ENCODE measurements around the gene SH3BGRL2.
"Not testable (repeated sequence)": the region's sequence is repeated elsewhere in the genome, so short reads cannot be mapped to it uniquely, and the experiment has no call there.

The SH3BGRL2 gene

DNA sequence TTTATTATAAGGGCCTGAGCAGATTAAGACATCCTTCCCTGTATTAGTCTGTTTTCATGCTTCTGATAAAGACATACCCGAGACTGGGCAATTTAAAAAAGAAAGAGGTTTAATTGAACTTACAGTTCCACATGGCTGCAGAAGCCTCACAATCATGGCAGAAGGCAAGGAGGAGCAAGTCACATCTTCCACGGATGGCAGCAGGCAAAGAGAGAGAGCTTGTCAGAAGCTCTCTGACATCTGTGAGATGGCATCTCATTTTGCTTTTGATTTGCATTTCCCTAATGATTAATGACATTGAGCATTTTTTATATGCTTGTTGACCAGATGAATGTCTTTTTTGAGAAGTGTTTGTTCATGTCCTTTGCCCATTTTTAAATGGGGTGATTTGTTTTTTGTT lies 114.2 kb downstream of the SH3BGRL2 start:
- DNase-seq (ENCODE audit: low read depth), result not testable (repeated sequence)

DNA sequence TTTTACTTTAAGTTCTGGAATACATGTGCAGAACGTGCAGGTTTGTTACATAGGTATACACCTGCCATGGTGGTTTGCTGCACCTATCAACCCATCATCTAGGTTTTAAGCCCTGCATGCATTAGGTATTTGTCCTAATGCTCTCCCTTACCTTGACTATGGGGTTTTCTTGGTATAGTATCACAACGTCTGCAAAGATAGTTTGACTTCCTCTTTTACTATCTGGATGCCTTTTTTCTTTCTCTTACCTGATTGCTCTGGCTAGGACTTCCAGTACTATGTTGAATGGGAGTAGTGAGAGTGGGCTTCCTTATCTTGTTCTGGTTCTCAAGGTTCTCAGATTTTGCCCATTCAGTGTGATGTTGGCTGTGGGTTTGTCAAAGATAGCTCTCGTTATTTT lies 115.2 kb downstream of the SH3BGRL2 start:
- not testable (repeated sequence) for DNase-seq (ENCODE audit: low read depth)

DNA sequence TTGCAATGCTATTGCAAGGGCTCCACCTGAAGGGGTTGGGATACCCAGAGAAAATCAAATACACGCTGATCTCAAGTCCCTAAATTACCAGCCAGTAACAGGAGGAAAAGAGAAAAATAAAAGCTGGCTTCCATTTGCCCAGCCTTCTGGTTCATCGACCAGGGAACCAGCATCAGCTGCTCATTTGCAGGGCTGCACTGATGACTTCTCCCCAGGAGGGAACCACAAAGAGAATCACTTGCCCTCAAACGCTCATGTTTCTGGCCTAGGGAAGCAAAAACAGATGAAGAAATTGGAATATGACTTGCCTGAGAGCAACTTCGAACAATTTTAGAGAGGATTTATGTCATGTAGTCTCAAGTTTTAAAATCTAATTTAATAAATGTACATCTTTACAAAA lies 119.7 kb downstream of the SH3BGRL2 start:
- DNase-seq (ENCODE audit: low read depth), result peak; percentile 10
